M059J (cell line): ENCODE data around the gene SRSF9. TPM values are rescaled to one million over a fixed set of nuclear protein-coding genes. Genes with fewer than 3 reads are reported as not detected.

Source experiments
- DNase-seq: peaks from one replicate; pipeline ENCODE4 v3.0.0-alpha.2; 2012; ENCODE audit warnings: low read depth
- total RNA-seq: library from RNA; depleted of rRNA; stranded (reverse); fragments of >200 nt; shearing (Covaris generic); gene quantifications from 2 replicates; pipeline ENCODE4 v1.2.3, GENCODE V29; 2014; rRNA removed

Gene SRSF9
- total RNA-seq, 1 experiment from 2014 or later: 267 TPM

DNA sequence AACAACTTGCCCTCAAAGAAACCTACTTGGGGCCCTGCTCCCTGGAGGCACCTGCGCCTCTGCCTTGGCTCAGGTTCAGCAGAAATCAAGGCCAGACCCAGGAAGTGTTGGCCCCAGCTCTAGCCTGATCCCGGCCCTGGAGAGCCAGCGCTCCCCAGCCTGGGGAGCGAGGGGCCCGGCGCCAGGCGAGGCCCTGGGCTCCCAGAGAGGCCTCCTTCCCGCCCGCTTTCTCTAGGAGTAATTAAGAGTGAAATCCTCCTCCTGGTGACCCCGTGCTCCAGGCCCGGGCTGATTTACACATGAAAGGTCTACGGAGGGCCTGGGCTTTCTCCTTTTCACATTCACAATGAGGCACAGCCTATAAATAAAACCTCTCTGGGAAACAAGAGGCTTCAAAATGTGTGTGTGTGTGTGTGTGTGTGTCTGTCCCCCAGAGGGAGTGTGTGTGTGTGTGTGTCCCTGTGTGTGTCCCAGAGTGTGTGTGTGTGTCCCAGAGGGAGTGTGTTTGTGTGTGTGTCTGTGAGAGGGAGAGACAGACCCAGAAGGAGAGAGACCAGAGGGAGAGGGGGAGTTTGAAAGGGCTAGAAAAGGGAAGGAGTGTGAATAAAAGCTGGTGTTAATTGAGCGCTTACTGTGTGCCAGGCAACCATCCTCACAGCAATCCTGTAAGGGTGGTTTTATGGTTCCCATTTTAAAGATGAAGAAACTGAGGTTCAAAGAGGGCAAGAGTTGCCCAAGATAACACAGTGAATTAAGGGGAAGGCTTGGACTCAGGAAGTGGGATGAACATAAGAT is 55.5 kb downstream of the SRSF9 start:
- no peak for DNase-seq

DNA sequence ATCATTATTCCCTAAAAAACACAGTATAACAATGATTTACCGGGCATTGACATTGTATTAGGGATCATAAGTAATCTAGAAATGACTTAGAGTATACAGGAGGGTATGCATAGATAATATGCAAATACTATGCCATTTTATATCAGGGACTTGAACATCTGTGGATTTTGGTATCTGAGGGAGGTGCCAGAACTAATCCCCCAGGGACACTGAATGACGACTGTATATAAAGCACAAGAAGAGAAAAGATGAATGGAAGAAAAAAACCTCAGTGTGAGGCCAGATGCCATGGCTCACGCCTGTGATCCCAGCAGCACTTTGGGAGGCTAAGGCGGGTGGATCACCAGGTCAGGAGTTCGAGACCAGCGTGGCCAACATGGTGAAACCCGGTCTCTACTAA is 57.1 kb downstream of the SRSF9 start:
- no peak for DNase-seq

Other genes starting within 250 kb of the SRSF9 start
- 77.5 and 110 TPM in 2 replicates for gene PXN, start 204.0 kb downstream of the SRSF9 start, total RNA-seq
- under 0.01 TPM in 1 of 2 replicates, not detected in the other for gene RNU4-2, start 177.8 kb downstream of the SRSF9 start, total RNA-seq
- under 0.01 TPM in 1 of 2 replicates, not detected in the other for gene RNU4-1, start 176.5 kb downstream of the SRSF9 start, total RNA-seq
- 2.2 and 7.4 TPM in 2 replicates for gene SIRT4, start 167.4 kb downstream of the SRSF9 start, total RNA-seq
- not detected in 2 replicates for gene PLA2G1B, start 142.0 kb downstream of the SRSF9 start, total RNA-seq
- gene MSI1, start 100.6 kb downstream of the SRSF9 start, total RNA-seq: not detected in 2 replicates
- 479 and 510 TPM in 2 replicates for gene COX6A1, start 31.6 kb downstream of the SRSF9 start, total RNA-seq
- gene TRIAP1, start 23.4 kb downstream of the SRSF9 start, total RNA-seq: 27.8 and 29.9 TPM in 2 replicates
- 12.6 and 22.3 TPM in 2 replicates for gene GATC, start 23.3 kb downstream of the SRSF9 start, total RNA-seq
- 529 and 605 TPM in 2 replicates for gene DYNLL1, start 26.4 kb upstream of the SRSF9 start, total RNA-seq
- gene COQ5, start 59.4 kb upstream of the SRSF9 start, total RNA-seq: 34.4 and 39.3 TPM in 2 replicates
- gene RNF10, start 64.6 kb upstream of the SRSF9 start, total RNA-seq: 94.1 and 135 TPM in 2 replicates
- 66.2 and 83.0 TPM in 2 replicates for gene POP5, start 111.7 kb upstream of the SRSF9 start, total RNA-seq
- not detected in 2 replicates for gene CABP1, start 170.9 kb upstream of the SRSF9 start, total RNA-seq
- 105 and 148 TPM in 2 replicates for gene MLEC, start 217.4 kb upstream of the SRSF9 start, total RNA-seq
- gene UNC119B, start 240.7 kb upstream of the SRSF9 start, total RNA-seq: 4.8 and 11.1 TPM in 2 replicates